CD4-positive, alpha-beta T cell treated with Interleukin-10 for 1 hour (primary cell): ENCODE data around the gene MRPL9.

Source experiments
- DNase-seq: peaks from one replicate; pipeline ENCODE4 v3.0.0-alpha.2; 2020

MRPL9 gene

DNA sequence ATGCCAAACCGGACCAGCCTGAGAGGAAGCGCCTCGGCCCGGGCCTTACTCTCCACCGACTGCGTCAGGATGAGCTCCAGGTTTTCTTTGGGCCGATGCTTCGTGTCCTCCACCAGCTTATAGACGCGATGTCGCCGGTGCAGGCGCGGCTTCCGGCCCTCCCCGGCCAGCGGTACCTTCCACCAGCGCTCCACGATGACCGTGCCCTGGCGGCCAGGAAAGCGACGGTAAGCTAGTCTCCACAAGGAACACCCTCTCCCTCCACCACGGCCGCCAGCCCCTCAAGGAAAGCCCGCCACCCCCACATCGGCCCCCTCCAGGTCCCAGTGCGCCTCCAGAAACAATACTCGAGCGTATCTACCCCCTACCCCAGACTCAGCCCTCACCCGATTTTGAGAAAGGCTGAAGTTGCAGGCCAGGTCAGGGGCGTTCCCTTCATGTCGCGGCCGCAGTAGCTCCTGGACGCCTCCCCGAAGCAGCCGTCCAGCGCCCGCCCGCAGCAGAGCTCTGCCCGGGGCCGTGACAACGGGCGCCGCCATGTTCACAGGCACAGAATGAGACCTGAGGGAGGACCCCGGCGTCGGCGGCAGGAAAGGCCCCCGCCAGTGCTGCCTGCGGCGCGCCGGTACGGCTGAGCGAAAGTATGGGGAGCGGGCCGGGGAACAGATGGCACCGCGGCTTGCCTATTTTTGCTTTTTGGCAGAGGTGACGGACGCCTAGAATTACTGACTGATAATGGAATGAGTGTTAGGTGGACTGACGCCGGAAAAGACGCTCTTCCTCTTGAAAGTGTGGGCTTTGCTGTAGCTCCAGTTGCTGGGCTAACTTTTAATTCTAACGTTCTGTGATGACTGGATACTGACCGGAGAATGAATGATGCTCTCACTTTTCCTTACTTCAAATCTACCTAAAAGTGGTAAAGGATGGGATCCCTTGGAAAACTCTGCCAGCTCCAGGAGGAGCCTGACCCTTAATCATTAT, at the start of gene MRPL9:
Gene MRPL9, minus strand, starts transcription at position 556 of the 981 bp plus-strand sequence. Its CDS starts 17 bp downstream, at position 539.
- peak; percentile 87 for DNase-seq

DNA sequence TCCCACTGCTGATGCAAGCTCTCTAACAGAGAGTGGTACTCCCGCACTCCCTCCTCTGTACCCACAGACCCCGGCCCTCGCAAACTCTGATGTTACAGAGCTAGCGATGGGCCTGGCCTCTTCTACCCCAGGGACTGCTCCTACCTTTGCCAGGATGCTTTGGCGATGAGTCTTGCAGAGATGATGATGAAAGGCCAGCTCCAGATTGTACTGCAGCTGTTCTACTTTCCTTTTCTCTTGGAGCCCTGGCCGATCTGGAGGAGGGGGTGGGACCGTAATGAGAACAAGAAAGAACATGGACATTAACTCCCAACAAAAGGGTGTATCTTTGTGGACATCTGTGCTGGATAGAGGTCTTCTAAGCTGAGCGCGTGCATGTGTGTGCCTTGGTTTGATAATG, 47.9 kb upstream of the MRPL9 start:
- no peak for DNase-seq

DNA sequence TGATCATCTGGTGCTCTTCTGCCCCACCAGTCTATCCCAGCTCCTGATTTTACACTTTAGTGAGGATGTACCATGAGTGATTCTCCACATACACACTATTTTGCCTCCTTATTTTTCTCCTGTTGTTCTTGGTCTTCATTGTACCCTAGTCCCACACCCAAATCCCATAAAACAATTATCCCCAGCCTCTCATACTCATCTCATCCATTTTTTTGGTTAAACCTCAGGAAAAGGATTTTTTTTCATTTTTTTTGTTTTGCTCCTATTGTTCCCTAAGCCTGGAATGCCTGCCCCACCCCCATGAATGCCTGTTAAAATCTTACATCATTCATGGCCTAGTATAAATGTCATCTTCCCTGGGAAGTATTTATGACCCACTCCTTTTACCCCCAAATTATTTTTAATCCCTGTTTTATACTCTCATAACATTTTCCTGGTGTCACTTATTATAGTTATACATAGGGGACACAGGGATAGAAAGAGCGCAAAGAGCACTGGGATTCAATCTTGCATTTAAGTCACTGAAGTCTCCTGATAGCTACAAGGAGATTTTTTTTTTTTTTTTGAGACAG, 46.8 kb upstream of the MRPL9 start:
- no peak for DNase-seq

DNA sequence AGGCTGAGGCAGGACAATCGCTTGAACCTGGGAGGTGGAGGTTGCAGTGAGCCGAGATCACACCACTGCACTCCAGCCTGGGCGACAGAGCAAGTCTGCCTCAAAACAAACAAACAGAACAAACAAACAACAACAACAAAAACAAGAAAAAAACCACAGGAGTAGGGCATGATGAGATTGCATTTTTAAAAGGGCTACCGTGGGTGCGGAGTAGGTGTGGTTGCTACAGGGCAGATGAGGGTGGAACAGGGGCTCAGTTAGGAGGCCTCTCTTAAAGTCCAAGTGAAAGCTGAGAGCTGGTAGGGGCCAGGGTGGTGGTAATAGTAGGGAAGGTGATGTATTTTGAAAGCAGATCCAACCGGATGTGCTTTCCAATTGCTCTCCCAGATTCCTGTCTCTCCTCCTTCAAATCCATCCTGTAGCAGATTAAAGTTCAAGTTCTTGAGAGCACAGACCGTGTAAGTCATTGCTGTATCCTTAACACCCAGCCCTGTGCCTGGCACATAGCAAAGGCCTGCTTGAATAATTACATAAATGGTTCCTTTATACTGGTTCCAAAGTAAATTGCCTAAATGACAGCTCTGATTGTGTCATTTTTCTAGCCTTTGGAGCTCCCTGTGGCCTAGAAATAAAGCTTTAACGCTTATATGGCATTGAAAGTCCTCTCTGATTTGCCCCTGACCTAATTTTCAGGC, 46.1 kb upstream of the MRPL9 start:
- no peak for DNase-seq

DNA sequence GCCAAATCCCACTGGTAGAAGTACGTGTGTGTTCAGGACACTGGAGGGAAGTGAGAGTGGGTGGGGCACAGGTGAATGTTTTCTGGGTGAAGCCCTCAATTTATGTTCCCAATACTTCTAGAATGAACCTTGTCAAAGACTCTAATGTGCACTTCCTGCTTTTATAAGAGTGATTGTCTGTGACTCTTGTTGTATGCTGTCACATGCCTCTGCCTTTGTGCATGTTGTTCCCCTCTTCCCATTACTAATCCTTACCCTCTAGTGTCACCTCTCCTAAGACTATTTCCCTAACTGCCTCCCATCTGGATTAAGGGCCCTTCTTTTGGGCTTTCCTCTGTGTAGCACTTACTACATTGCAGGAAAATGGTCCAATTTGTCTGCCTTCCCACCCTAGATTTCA, 44.5 kb upstream of the MRPL9 start:
- DNase-seq, result no peak

DNA sequence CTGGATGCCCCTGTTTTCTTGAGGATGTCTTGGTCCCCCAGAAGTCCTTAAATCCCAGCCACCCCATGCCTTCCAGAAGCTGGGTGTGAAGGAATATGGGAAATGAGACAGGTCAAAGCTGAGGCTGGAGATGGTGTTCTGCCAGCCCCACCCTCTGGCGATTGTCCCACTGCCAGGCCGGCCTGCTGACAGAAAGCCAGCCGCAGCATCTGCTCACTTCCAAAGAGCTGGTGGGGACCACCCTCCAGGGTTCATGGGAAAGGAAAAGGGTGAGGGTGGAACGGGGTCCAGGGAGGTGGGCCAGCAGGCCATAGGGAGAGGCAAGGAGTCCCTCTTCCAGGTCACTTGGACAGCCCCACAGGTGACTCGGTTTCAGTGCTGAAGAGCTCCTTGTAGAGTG, 43.8 kb upstream of the MRPL9 start:
- no peak for DNase-seq

DNA sequence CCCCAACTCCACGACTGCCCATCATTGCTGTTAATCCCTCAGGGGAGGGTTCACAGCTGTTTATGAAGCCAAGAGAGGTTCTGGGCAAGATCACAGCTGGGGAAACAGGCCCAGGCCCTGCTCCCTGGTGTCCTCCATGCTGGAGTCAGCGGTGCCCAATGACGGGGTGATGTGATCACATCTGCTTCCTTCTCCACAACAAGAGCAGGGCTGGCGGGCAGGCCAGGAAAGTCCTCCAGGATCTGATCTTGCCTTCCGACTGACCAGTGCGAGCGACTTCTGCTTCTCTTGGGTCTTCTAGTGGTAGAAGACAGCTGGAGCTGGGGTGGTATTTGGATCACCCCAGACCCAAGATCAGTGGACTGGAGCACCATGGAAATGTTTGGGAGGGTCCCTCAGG, 42.9 kb upstream of the MRPL9 start:
- no peak for DNase-seq

DNA sequence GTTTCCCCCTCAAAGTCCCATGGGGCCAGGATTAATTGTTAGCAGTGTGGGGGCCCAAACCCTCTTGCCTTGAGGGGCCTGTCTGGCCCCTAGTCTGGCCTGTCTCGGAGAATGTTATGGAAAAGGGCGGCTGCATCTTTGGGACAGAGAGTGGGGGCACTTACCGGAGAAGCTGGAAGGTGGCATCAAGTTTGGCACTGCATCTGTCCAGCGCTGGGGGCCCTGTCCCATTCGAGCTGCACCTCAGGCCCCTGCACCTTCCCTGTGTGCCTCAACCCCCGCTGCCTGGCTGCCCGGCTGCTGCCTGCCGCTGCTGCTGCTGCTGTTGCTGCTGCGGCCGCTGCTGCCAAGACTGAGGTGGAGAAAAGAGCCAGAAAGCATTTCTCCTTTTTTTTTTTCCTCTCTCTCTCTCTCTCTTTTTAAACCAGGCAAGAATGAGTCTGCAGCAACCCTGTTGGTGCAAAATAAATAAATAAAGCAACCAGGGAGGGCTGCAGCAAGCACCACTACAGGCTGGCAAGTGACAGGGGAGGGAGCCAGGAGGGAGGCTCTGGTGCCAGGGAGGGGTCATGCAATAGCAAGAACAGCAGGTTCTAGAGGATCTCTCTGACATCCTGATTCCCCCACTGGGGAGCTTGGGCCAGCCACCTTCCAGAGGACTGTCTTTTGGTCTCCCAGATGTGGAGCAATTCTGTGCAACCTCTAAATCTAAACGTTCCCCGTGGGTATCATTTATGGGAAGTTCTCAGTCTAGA, 41.9 kb upstream of the MRPL9 start, which contains the start of gene LINGO4:
Gene LINGO4, minus strand, starts transcription at position 354 of the 755 bp plus-strand sequence. CDS start 2,715 bp downstream, outside the sequence.
- no peak for DNase-seq

DNA sequence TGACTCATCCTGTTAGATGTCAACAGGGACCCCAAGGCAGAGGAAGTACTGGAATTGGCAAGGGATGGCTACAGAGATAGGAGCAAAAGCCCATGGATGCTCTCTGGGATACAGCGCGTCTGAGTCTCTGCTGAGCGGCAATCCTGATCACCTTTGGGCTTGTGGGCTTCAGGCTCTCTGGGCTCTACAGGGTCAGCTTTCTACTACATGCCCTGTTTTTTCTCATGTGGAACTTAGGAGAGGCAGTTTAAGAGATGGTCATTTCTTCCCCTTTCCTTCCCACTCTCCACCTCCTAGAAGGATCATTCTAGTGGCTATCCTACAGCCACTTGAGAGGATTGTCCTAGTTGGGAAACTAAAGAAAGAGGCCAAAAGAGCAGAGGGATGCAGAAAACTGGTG, 40.6 kb upstream of the MRPL9 start:
- DNase-seq, result no peak

DNA sequence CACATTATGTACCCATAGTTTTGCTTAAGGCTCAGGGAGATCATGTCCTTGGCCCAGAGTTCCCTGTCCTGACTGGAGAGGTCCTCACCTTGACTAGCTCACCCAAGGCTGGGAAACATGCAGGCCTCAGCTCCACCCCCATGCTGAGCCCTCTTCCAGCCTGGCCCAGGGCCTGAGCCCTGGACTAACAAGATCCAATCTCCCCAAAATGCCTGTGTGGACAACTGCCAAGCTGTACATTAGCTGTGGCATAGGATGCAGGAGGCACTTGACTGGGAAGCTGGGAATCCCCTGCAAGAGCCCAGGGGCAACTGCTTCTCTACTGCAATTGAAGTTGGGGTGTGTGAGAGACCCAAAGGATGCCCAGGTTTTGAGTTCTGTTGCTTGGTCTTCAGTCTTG, 39.9 kb upstream of the MRPL9 start:
- DNase-seq, result no peak

DNA sequence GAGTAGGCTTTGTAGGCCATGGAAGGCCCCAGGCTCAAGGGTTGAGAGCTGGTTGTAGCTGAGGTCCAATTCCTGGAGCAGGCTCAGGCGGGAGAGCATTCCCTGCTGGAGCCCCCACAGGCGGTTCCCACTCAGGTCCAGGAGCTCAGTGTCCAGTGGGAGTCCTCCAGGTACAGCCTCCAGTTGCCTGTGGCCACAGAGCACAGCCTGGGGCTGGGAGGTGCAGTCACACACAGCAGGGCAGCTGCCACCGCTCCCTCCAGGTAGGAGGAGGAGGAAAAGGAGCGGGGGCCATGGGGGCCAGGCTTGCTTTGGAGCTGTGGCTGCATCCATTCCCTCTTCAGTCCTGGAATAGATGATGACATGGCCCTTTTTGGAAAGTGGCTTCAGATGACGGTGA, 39.1 kb upstream of the MRPL9 start:
- no peak for DNase-seq

DNA sequence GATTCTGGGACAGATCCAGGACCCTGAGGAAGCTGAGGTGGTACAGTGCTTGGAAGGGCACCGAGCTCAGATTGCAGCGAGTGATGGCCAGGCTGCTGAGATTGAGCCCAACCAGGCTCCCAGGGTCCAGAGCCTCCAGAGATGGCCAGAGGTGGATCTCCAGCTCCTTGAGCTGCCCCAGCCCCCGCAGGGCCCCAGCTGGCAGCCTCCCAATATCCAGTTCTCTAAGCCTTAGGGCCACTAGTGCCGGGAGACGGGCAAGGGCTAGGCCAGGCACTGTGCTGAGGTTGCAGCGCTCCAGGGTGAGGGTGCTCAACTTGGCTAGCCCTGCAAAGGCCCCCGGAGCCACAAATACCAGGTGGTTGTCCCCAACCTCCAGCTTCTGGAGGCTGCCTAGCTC, 38.5 kb upstream of the MRPL9 start:
- DNase-seq, result no peak

DNA sequence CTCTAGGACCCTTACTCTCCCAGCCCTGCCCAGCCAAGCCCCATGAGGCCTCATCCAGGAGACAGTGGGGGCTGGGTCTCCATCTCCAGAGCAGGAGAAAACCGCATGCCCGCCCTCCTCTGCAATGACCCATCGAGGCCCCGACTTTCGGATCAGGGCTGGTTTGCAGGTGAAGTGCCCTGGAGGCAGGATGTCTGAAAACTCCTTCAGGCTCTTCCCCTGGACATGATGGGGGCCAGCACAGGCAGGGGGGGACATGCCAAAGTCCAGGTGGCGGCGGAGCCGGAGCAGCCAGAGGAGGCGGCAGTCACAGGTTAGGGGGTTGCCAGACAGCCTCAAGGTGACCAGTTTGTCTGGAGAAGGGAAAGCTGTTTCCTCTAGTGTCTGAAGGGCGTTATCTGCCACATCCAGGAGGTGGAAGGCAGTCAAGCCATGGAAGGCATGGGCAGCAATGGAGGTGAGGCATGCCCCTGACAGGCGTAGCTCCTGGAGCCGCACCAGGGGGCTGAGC, 38.1 kb upstream of the MRPL9 start:
- DNase-seq, result no peak

DNA sequence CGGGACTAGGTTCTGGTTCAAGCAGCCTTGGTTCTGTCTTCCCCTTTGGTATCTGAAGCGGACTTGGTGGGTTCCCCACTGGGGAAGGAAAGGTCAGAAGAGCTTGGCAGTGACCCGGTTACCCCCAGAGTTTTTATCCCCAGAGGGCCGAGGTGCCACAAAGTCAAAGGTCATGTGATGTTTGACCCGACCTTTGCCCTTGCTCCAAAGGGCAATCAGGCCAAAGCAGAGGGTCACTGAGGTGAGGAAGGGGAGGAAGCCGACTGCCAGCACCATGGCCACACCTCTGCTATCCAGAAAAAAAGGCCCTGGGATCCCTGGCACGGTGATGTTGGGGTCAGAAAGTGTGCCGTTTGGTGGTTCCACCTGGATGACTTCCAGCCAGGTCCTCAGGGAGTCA, 37.5 kb upstream of the MRPL9 start:
- DNase-seq, result no peak

DNA sequence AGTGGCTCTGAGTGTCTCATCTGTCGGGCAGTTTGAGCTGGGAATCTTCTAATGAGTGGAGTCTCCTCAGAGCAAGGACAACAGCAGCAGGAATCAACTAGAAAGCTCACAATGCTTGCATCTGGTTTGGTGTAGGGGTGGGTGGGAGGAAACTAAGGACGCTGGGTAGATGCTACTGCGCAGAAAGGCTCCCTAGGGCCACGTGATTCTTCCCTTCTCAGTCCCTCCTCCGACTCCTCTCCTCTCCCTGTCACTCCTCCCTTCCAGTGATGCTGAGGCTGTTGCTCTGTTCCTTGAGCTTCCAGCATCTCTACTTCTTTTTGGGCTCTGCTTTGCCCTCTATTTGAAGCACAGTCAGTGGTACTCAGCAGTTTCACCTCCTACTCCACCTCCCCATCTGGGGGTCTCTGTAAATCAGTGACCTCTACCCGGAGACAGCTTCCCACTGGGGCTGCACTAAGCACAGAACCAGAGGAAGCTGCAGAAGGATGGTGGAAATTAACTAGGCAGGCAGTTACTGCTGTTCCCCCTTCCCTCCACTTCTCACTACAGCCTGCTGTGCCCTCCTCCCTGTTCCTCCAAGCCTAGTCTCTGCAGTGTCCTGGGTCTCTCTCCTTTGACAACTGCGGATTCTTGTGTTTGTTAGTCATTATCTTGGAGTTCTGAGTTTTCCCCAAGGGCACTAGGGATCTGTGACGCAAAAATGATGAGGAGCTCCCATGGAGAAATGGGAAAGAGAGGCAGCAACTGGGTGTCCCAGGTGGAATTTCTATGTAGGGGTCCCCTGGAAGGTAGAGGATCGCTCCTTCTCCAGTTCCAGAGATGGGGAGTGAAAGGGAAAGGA, 36.1 kb upstream of the MRPL9 start:
- no peak for DNase-seq

DNA sequence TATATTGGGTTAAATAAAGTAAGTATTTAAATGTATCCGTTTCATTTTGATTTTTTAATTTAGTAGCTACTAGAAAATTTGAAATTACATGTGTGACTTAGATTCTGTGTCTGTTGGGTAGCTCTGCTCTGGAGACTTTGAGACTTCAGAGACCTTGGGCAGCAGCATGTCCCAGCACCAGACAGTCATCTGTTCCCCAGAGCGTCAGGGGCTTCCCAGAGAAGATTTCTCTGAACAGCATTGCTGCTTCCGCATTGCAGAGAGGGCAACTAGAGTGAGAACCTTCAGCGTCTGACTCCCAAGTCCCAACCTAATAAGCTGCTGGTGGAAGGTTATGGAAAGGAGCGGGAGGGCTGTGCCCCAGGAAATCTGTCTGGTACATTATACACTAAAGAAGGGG, 35.3 kb upstream of the MRPL9 start:
- DNase-seq, result no peak

DNA sequence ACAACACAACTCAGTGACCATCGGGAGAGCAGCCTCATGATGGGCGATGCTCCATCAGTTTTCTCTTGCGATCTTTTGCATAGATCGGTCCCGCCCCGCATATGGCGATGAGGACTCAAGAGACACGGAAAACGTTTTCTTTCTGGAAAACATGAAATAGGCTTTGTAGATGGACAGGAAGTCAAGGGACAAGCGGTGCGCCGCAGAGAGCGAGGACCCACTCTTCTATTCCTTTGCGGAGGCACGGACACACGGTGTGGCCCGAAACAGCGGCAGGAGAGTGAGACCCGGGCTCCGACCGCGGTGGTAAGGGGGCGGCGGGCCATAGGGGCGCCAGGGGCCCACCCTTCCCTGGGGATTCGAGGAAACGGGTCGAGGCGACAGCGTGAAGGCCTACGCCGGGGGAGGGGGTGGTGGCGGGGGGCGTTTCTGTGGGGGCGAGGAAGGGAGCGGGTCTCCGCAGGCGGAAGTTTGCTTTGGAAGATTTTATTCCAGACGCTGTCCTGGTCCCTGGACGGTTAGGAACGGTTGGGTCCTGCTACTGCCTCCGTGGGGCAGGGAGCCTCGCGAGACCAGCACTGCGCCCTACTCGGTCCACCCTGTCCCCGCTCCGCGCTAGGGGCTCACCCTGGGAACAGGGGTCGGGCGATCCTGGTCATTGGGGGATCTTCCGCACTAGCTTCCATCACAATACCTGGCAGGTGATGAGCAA, 27.8 kb upstream of the MRPL9 start:
- no peak for DNase-seq

DNA sequence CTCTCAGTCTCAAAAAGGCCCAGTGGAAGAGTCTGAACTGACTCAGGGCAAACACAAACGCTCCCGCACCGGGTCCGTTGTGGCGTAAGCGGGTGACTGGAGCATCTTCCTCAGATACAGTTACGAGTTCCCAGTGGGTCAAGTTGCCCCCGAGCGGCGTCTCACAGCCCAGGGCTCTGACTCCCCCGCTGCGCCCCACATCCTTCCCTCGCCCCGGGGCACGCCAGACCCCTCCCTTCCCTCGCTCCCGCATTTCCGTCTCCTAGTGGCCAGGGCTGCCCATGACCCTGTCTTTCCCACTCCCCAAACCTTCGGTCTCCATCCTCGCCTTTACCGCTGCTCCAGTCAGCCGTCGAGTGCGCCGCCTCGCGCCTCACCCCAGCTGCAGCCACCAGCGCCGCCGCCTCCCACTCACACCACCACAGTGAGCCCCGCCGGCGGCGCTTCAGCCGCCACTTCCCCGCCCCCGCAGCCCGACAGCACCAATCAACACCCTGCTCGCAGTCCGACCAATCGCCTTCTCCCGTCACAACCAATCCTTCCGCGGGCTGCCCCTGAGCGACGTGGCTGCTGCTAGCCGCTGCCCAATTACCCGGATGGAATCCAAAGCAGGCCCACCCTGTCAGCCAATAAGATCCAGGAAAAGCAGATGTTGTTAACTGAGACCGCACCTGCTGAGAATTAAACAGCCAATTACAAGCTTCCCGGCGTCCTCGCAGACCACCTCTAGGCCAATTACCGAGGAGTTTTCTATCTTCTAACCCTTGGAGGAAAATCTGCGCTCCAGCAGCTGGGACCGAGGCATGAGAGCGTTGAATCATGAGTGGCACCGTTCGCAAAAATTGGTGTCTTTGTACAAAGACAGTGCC, 27.0 kb upstream of the MRPL9 start, which contains the start of gene TDRKH:
Gene TDRKH, minus strand, starts transcription at position 430 of the 869 bp plus-strand sequence. CDS start 7,478 bp downstream, outside the sequence.
- DNase-seq, result peak; percentile 99

DNA sequence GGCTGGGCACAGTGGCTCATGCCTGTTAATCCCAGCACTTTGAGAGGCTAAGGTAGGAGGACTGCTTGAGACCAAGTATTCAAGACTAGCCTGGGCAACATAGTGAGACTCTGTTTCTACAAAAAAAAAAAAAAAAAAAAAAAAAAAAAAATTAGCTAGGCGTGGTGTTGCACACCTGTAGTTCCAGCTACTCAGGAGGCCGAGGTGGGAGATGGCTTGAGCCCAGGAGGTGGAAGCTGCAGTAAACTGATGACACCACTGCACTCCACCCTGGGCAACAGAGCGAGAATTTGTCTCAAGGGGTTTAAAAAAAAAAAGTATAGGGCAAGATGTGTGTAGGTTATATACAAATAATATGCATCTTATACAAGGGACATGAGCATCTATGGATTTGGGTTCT, 24.4 kb upstream of the MRPL9 start:
- no peak for DNase-seq

DNA sequence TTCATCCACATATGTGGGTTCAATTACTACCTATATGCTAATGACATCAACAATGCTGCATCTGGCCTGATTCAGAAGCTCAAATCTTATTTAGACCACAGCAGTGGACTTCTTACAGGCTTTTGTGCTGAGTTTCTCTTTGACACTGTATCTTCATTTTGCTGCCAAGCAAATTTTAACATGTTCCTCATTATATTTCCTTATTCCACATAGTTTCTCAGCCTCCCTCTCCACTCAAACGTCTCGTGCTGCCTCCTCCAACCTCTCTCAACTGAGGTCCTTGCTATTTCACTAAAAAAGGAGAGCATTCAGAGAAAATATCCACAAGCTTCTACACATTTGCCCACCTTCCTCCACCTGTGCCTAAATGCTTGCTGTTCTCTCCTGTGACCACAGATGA, 20.5 kb upstream of the MRPL9 start:
- no peak for DNase-seq
